DND-41 (cell line): ENCODE results near the gene USP10.

ENCODE experiments used
- ATAC-seq: fragments of 200-7000 bp; cut with Tn5 transposase; 3 replicates; pipeline ENCODE4 v1.9.1; 2021; ENCODE audit warnings: low read depth; ENCODE audit not compliant: insufficient read depth
- DNase-seq: peaks from one replicate; pipeline ENCODE4 v3.0.0-alpha.2; 2020
- H2AFZ ChIP-seq: 2 replicates; pipeline ENCODE4 v1.6.0; 2012; ENCODE audit warnings: low read depth, low read length
- H3K27ac ChIP-seq: 2 replicates; pipeline ENCODE4 v1.5.1; 2012; ENCODE audit warnings: low read length, inconsistent platforms
- H3K27me3 ChIP-seq: fragments of 200-600 bp; sonication (generic); 2 replicates; pipeline ENCODE4 v1.6.0; 2012; ENCODE audit warnings: low read length, mild to moderate bottlenecking, inconsistent platforms; ENCODE audit not compliant: insufficient read depth, poor library complexity
- H3K36me3 ChIP-seq: 2 replicates; pipeline ENCODE4 v1.5.1; 2012; ENCODE audit warnings: low read length, inconsistent platforms; ENCODE audit not compliant: insufficient read depth
- H3K4me1 ChIP-seq: 2 replicates; pipeline ENCODE4 v1.5.1; 2012; ENCODE audit warnings: mild to moderate bottlenecking, low read length; ENCODE audit not compliant: insufficient read depth
- H3K4me2 ChIP-seq: 2 replicates; pipeline ENCODE4 v1.6.0; 2012; ENCODE audit warnings: mild to moderate bottlenecking, moderate library complexity, low read length, inconsistent platforms; ENCODE audit not compliant: insufficient read depth
- H3K4me3 ChIP-seq, 2 experiments: fragments of 200-600 bp in 1 of 2; shearing (Covaris generic) in 1 of 2; 2 replicates each; pipeline ENCODE4 v1.5.1; 2012 to 2016; ENCODE audit warnings: inconsistent platforms in 2 of 2, low read length in 2 of 2, mild to moderate bottlenecking in 2 of 2, low read depth in 1 of 2, moderate library complexity in 1 of 2
- H3K79me2 ChIP-seq: 2 replicates; pipeline ENCODE4 v1.6.0; 2012; ENCODE audit warnings: low read length, inconsistent platforms; ENCODE audit not compliant: insufficient read depth
- H3K9ac ChIP-seq: 2 replicates; pipeline ENCODE4 v1.6.0; 2012; ENCODE audit warnings: low read depth, mild to moderate bottlenecking, inconsistent platforms, low read length, moderate library complexity
- H3K9me3 ChIP-seq: 2 replicates; pipeline ENCODE4 v1.5.1; 2012; ENCODE audit warnings: low read length, moderate library complexity, mild to moderate bottlenecking, inconsistent platforms; ENCODE audit not compliant: insufficient read depth, severe bottlenecking
- H4K20me1 ChIP-seq: 2 replicates; pipeline ENCODE4 v1.6.0; 2012; ENCODE audit warnings: low read length; ENCODE audit not compliant: insufficient read depth
- CTCF ChIP-seq: IDR thresholded peaks from 2 replicates; pipeline ENCODE4 v1.5.1; 2012; ENCODE audit warnings: borderline replicate concordance, low read length, moderate library complexity, mild to moderate bottlenecking; ENCODE audit not compliant: poor library complexity, severe bottlenecking; ENCODE audit errors: extremely low read depth
- EZH2 ChIP-seq: IDR thresholded peaks from 3 replicates; pipeline ENCODE4 v1.6.1; 2012; ENCODE audit warnings: borderline replicate concordance, low read depth, mild to moderate bottlenecking, moderate library complexity, low read length, inconsistent platforms; ENCODE audit not compliant: severe bottlenecking

USP10 gene

DNA sequence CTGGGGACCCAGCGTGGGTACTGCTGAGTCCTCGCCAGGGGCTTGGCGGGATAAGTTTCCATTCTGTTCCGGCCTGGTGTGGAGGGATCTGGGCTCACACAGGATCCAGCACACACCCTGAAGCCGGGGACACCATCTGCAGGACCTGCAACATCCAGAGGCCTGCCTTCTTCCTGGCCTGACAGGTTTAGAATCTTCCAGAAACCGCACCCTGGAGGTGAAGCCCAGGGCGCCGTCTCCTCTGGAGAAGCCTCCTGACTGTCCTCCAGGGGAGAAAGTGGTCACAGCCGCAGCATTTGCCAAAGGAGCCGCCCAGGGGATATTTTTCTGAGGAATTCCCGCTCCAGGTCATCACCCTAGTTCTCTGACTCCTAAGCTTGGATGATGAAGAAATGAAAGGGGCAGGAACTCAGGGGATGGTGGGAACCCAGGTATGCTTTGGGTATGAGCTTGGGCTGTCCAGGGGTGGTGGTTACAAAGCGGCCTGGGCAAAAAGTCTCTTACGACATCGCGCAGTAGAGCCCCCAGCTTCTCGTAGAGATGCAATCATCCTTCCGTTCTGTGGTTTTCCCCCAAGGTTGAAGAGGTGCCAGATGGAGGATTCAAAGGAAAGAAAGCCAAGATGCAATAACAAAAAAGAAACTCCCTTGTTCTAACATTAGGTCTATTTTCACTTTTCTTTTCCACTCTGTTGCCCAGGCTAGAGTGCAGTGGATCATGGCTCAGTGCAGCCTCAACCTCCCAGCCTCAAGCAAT, 110.9 kb downstream of the USP10 start:
- H3K4me3 ChIP-seq: no peak overlapping the region
- no peaks in the 10 kb centered on the region for H3K36me3 ChIP-seq
- H3K79me2 ChIP-seq: no peaks in the 10 kb centered on the region
- TF ChIP-seq CTCF (no peak), EZH2 (no peak)
- H2AFZ ChIP-seq: no peak overlapping the region
- DNase-seq (peak; percentile 75), ATAC-seq (peak; percentile 94)
- no peaks in the 10 kb centered on the region for H3K9me3 ChIP-seq
- peak overlapping the region; percentile 49; the same call in 1 of the 2 replicates for H3K27ac ChIP-seq
- H3K27me3 ChIP-seq: peaks cover 1% of the 10 kb centered on the region
- H4K20me1 ChIP-seq: peaks cover 10% of the 10 kb centered on the region; the same call in 1 of the 2 replicates
- H3K4me1 ChIP-seq: peaks cover 20% of the 10 kb centered on the region
- H3K4me2 ChIP-seq: peak overlapping the region; percentile 25; the same call in 1 of the 2 replicates
- H3K9ac ChIP-seq: no peak overlapping the region

GRCh38 chr16:84811529-84811928, 111.7 kb downstream of the USP10 start:
- Histone ChIP-seq H3K27ac (no peak overlapping the region), H3K4me1 (peaks cover 20% of the 10 kb centered on the region), H3K4me2 (peak overlapping the region; percentile 25; the same call in 1 of the 2 replicates), H3K9ac (no peak overlapping the region), H3K4me3 (no peak overlapping the region), H3K36me3 (no peaks in the 10 kb centered on the region), H3K27me3 (peaks cover 2% of the 10 kb centered on the region), H2AFZ (no peak overlapping the region), H4K20me1 (peaks cover 10% of the 10 kb centered on the region; the same call in 1 of the 2 replicates), H3K79me2 (no peaks in the 10 kb centered on the region), H3K9me3 (no peaks in the 10 kb centered on the region)
- DNase-seq: no peak
- TF ChIP-seq CTCF: no peak
- no peak for TF ChIP-seq EZH2
- no peak for ATAC-seq

DNA sequence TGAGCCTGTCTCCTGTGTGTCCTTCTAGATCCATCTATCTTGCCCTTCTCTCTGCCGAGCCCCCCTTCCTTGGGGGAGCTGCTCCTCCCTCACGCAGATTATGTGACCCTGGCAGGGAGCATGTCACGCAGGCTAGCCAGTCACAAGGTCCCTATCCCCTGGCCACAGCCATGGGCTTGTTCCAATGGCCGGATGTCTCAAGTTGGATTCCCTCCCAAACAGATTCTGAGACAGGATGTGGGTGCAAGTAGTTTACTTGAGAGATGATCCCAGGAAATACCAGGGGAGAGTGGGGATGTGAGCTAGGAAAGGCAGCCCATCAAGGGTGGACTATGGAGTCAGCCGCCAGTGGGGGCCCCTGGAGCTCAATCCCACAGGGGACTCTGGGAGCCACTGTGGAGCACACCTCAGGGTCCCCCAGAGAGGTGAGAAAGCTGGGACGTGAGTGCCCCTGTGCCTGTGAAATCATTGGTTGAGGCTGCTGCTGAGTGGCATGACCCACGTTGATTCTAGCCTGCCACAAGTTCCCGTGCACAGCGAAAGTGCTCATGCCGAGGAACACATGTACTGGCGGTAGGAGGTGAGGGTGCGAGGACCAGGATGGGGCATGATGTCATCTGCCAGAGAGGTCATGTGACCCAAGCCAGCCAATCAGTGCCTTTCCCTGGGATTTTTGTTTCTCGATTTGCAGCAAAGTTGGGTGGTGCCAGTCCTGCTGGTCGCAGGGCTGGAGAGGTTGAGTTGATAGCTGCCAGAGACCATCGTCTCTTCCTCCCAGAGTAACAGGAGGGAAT, 113.5 kb downstream of the USP10 start:
- Histone ChIP-seq H4K20me1 (peaks cover 10% of the 10 kb centered on the region; the same call in 1 of the 2 replicates), H3K27me3 (peaks cover 2% of the 10 kb centered on the region), H3K9ac (no peak overlapping the region), H2AFZ (no peak overlapping the region), H3K4me2 (no peak overlapping the region), H3K4me3 (no peak overlapping the region), H3K79me2 (no peaks in the 10 kb centered on the region), H3K27ac (no peak overlapping the region), H3K4me1 (peaks cover 20% of the 10 kb centered on the region), H3K9me3 (no peaks in the 10 kb centered on the region), H3K36me3 (no peaks in the 10 kb centered on the region)
- no peak for TF ChIP-seq CTCF
- TF ChIP-seq EZH2: no peak
- ATAC-seq (no peak), DNase-seq (no peak)
